Parathyroid adenoma (tissue), 2 donors: ENCODE results near the gene CEP70.

ENCODE experiments used
- H2AFZ ChIP-seq: fragments of 300-600 bp; sonication (generic); one replicate; pipeline ENCODE4 v1.7.0; 2017; ENCODE audit warnings: antibody characterized with exemption, mild to moderate bottlenecking
- H3K27ac ChIP-seq: fragments of 300-600 bp; sonication (generic); one replicate; pipeline ENCODE4 v1.7.0; 2017
- H3K27me3 ChIP-seq: fragments of 300-600 bp; sonication (generic); one replicate; pipeline ENCODE4 v1.7.0; 2017; ENCODE audit warnings: low read length; ENCODE audit not compliant: control insufficient read depth, insufficient read depth
- H3K36me3 ChIP-seq: fragments of 300-600 bp; sonication (generic); one replicate; pipeline ENCODE4 v1.7.0; 2017; ENCODE audit warnings: low read length; ENCODE audit not compliant: control insufficient read depth, insufficient read depth
- H3K4me1 ChIP-seq: fragments of 300-600 bp; sonication (generic); one replicate; pipeline ENCODE4 v1.7.0; 2017; ENCODE audit warnings: control low read depth
- H3K4me2 ChIP-seq: fragments of 300-600 bp; sonication (generic); one replicate; pipeline ENCODE4 v1.7.0; 2017; ENCODE audit warnings: low read length
- H3K4me3 ChIP-seq: fragments of 300-600 bp; sonication (generic); one replicate; pipeline ENCODE4 v1.7.0; 2017; ENCODE audit warnings: low read depth, low read length
- H3K79me2 ChIP-seq: fragments of 300-600 bp; sonication (generic); one replicate; pipeline ENCODE4 v1.7.0; 2017; ENCODE audit warnings: control low read depth
- H3K9ac ChIP-seq: fragments of 300-600 bp; sonication (generic); one replicate; pipeline ENCODE4 v1.7.0; 2017; ENCODE audit warnings: mild to moderate bottlenecking
- H3K9me3 ChIP-seq: fragments of 300-600 bp; sonication (generic); one replicate; pipeline ENCODE4 v1.7.0; 2017; ENCODE audit warnings: low read length; ENCODE audit not compliant: control insufficient read depth
- TF ChIP-seq, protein P1 (sequence below): fragments of 300-600 bp; sonication (generic); IDR thresholded peaks from one replicate; pipeline ENCODE4 v1.7.0; 2017; ENCODE audit warnings: antibody characterized with exemption, mild to moderate bottlenecking
- donor health status: primary hyperparathyroidism.

The CEP70 gene

DNA sequence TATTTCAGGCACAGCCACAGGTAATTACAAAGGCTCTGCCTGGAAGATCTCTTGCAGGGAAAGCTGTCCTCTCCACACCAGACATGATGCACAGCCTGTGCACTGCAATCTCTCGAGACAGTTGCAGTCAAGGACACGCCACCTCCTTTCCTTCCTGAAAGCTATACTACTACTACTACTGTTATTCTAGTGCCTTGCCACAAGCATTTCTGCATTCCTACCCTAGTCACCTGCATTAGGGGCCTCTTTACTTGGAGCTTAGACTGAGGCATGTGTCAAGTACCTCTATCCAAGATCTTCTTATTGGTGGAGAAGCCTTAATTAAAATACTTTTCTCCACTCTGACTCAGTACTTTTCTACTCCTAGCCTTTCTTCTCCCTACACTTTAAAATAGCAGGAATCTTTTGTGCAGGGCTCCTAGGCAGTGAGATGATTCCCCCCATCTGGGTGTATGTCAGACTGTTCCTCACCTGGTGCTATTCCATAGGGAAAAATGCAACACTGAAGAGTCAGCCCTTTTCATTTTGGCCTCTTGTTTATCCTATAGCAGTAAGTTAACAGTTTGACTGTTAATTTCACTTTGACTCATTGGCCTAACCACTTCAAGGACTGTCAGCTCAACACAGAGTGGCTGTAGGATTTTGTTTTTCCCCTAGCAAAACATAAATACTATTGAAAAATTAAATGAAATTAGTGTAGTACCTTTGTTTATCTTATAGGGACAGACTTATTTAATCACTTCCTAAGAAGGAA lies 80.8 kb downstream of the CEP70 start:
- Histone ChIP-seq H3K27ac (no peak overlapping the region), H3K9ac (no peak overlapping the region), H3K4me1 (no peaks in the 10 kb centered on the region), H3K4me2 (no peak overlapping the region), H3K4me3 (no peak overlapping the region), H2AFZ (no peak overlapping the region), H3K27me3 (no peaks in the 10 kb centered on the region), H3K79me2 (no peaks in the 10 kb centered on the region), H3K9me3 (no peaks in the 10 kb centered on the region), H3K36me3 (no peaks in the 10 kb centered on the region)
- TF ChIP-seq, protein P1, sequence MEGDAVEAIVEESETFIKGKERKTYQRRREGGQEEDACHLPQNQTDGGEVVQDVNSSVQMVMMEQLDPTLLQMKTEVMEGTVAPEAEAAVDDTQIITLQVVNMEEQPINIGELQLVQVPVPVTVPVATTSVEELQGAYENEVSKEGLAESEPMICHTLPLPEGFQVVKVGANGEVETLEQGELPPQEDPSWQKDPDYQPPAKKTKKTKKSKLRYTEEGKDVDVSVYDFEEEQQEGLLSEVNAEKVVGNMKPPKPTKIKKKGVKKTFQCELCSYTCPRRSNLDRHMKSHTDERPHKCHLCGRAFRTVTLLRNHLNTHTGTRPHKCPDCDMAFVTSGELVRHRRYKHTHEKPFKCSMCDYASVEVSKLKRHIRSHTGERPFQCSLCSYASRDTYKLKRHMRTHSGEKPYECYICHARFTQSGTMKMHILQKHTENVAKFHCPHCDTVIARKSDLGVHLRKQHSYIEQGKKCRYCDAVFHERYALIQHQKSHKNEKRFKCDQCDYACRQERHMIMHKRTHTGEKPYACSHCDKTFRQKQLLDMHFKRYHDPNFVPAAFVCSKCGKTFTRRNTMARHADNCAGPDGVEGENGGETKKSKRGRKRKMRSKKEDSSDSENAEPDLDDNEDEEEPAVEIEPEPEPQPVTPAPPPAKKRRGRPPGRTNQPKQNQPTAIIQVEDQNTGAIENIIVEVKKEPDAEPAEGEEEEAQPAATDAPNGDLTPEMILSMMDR, result no peak

DNA sequence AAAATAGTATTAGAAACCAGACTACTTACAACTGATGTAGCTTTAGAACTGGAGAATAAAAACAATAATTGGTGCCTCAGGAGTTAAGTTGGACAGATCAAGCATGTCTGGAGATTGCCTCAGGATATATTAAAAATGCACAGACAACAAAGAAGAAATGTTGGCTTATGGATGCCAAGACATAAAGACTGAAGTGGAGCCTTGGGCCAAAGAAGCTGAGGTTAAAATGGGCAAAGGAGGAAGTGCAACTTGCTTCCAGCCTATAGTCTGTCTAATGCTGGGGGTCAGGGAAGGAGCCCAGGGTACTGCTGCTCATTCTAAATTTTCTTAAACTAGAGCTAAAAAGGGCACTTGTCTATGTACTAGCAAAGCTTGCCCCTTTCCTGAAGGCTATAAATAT lies 82.1 kb downstream of the CEP70 start:
- TF ChIP-seq, protein P1, result no peak
- Histone ChIP-seq H3K79me2 (no peaks in the 10 kb centered on the region), H3K36me3 (no peaks in the 10 kb centered on the region), H3K4me1 (no peaks in the 10 kb centered on the region), H3K4me2 (no peak overlapping the region), H3K9ac (no peak overlapping the region), H3K9me3 (no peaks in the 10 kb centered on the region), H2AFZ (no peak overlapping the region), H3K4me3 (no peak overlapping the region), H3K27me3 (no peaks in the 10 kb centered on the region), H3K27ac (no peak overlapping the region)

DNA sequence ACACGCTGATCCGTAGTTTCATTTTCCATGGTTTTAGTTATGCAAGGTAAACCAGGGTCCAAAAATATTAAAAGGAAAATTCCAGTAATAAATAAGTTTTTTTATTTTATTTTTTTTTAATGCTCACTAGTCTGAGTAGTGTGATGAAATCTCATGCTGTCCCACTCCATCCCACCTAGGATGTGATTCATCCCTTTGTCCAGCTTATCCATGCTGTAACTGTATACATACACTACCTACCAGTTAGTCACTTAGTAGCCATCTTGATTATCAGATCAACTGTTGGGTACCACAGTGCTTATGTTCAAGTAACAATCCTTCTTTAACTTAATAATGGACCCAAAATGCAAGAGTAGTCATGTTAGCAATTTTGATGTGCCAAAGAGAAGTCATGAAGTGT lies 84.5 kb downstream of the CEP70 start:
- Histone ChIP-seq H3K36me3 (no peaks in the 10 kb centered on the region), H3K79me2 (no peaks in the 10 kb centered on the region), H3K9ac (no peak overlapping the region), H3K4me2 (no peak overlapping the region), H3K4me1 (no peaks in the 10 kb centered on the region), H3K27me3 (no peaks in the 10 kb centered on the region), H2AFZ (no peak overlapping the region), H3K9me3 (no peaks in the 10 kb centered on the region), H3K4me3 (no peak overlapping the region), H3K27ac (no peak overlapping the region)
- TF ChIP-seq, protein P1, result no peak

DNA sequence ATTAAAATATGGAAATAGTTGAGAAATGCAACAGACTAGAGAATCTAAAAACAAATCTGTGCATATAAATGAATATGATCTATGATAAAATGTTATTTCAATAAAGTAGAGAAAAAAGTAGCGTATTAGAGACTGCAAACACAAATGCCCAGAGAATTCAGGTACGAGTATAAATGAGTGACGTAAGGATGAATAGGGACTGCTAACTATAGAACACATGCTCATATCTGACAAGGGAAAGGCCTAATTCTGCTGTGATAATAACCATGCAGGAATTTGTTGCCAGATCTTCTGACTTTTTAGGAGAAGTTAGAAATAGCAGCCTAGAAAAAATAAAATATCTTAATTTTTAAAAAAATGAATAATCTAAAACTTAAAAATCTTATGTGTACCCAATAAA lies 86.5 kb downstream of the CEP70 start:
- Histone ChIP-seq H3K9ac (no peak overlapping the region), H3K27ac (no peak overlapping the region), H3K79me2 (no peaks in the 10 kb centered on the region), H3K9me3 (no peaks in the 10 kb centered on the region), H2AFZ (no peak overlapping the region), H3K4me2 (no peak overlapping the region), H3K27me3 (no peaks in the 10 kb centered on the region), H3K4me1 (no peaks in the 10 kb centered on the region), H3K4me3 (no peak overlapping the region), H3K36me3 (no peaks in the 10 kb centered on the region)
- TF ChIP-seq, protein P1, result no peak

DNA sequence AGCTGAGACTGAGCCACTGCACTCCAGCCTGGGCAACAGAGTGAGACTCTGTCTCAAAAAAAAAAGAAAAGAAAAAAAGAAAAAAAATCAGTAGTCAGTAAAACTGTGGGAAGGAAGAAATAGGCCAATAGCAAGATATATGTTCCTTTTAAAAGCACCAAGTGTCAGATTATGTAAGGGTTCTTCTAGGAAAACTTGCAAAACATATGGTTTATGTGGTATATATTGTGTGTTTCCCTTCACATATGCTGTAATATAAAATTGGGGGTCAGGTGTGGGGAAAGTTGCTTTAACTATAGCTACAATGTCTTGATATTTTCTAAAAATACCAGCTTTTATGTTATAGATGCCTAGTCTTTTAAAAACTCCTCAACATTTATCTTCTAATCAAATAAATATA lies 95.1 kb downstream of the CEP70 start:
- TF ChIP-seq, protein P1, result no peak
- H3K79me2 ChIP-seq, result no peaks in the 10 kb centered on the region
- H3K27ac ChIP-seq, result no peak overlapping the region
- no peaks in the 10 kb centered on the region for H3K4me1 ChIP-seq
- no peak overlapping the region for H3K4me3 ChIP-seq
- H3K9me3 ChIP-seq, result no peaks in the 10 kb centered on the region
- no peak overlapping the region for H2AFZ ChIP-seq
- H3K36me3 ChIP-seq, result no peaks in the 10 kb centered on the region
- no peak overlapping the region for H3K9ac ChIP-seq
- no peak overlapping the region for H3K4me2 ChIP-seq
- H3K27me3 ChIP-seq, result no peaks in the 10 kb centered on the region
